ENCODE measurements around the gene EVPLL.
A peak's percentile ranks its signal among the peaks of the same experiment; 100 is the strongest.
"Not testable (repeated sequence)": the region's sequence is repeated elsewhere in the genome, so short reads cannot be mapped to it uniquely, and the experiment has no call there.

The EVPLL gene

GRCh38 chr17:18371455-18371854 is 6.1 kb upstream of the EVPLL start:
- peak; percentile 32 for DNase-seq (ENCODE audit: extremely low read depth, insufficient read length)
- no peak overlapping the region for H3K4me3 ChIP-seq (replicated peaks; ENCODE audit: low read depth, low read length)
- no peaks in the 10 kb centered on the region for H3K36me3 ChIP-seq (ENCODE audit: control insufficient read depth, insufficient read depth, low read length)
- no peaks in the 10 kb centered on the region; the same call in 1 of the 2 replicates for H3K27me3 ChIP-seq (replicated peaks; ENCODE audit: control insufficient read depth, insufficient read depth, low read length)
- no peak for TF ChIP-seq CTCF (IDR thresholded peaks at IDR 0.05; ENCODE audit: insufficient read depth, low read length, poor library complexity, severe bottlenecking)

- H3K27me3 ChIP-seq (replicated peaks; ENCODE audit: control insufficient read depth, insufficient read depth, low read length); H3K4me3 ChIP-seq (replicated peaks; ENCODE audit: low read depth, low read length); H3K36me3 ChIP-seq (ENCODE audit: control insufficient read depth, insufficient read depth, low read length); DNase-seq (ENCODE audit: extremely low read depth, insufficient read length): not testable (repeated sequence)
Observed at GRCh38 chr17:18373181-18373580, 4.4 kb upstream of the EVPLL start.

GRCh38 chr17:18374216-18374615 is 3.4 kb upstream of the EVPLL start:
- TF ChIP-seq CTCF (IDR thresholded peaks at IDR 0.05; ENCODE audit: insufficient read depth, low read length, poor library complexity, severe bottlenecking), result no peak
- no peaks in the 10 kb centered on the region for H3K36me3 ChIP-seq (ENCODE audit: control insufficient read depth, insufficient read depth, low read length)
- DNase-seq (ENCODE audit: extremely low read depth, insufficient read length), result no peak
- H3K27me3 ChIP-seq (replicated peaks; ENCODE audit: control insufficient read depth, insufficient read depth, low read length), result no peaks in the 10 kb centered on the region; the same call in 1 of the 2 replicates
- H3K4me3 ChIP-seq (replicated peaks; ENCODE audit: low read depth, low read length), result no peak overlapping the region

- Histone ChIP-seq H3K4me3 (replicated peaks; ENCODE audit: low read depth, low read length) (no peak overlapping the region), H3K27me3 (replicated peaks; ENCODE audit: control insufficient read depth, insufficient read depth, low read length) (no peaks in the 10 kb centered on the region; the same call in 1 of the 2 replicates), H3K36me3 (ENCODE audit: control insufficient read depth, insufficient read depth, low read length) (no peaks in the 10 kb centered on the region)
- no peak for TF ChIP-seq CTCF (IDR thresholded peaks at IDR 0.05; ENCODE audit: insufficient read depth, low read length, poor library complexity, severe bottlenecking)
- no peak for DNase-seq (ENCODE audit: extremely low read depth, insufficient read length)
Observed at GRCh38 chr17:18378205-18378505, 577 bp downstream of the EVPLL start.

GRCh38 chr17:18378614-18379013 is 1.0 kb downstream of the EVPLL start:
- not testable (repeated sequence) for H3K36me3 ChIP-seq (ENCODE audit: control insufficient read depth, insufficient read depth, low read length); DNase-seq (ENCODE audit: extremely low read depth, insufficient read length); H3K4me3 ChIP-seq (replicated peaks; ENCODE audit: low read depth, low read length); H3K27me3 ChIP-seq (replicated peaks; ENCODE audit: control insufficient read depth, insufficient read depth, low read length)

- Histone ChIP-seq H3K27me3 (replicated peaks; ENCODE audit: control insufficient read depth, insufficient read depth, low read length) (no peaks in the 10 kb centered on the region; the same call in 1 of the 2 replicates), H3K36me3 (ENCODE audit: control insufficient read depth, insufficient read depth, low read length) (no peaks in the 10 kb centered on the region), H3K4me3 (replicated peaks; ENCODE audit: low read depth, low read length) (no peak overlapping the region)
- DNase-seq (ENCODE audit: extremely low read depth, insufficient read length), result no peak
- no peak for TF ChIP-seq CTCF (IDR thresholded peaks at IDR 0.05; ENCODE audit: insufficient read depth, low read length, poor library complexity, severe bottlenecking)
Observed at GRCh38 chr17:18379246-18380146, 1.9 kb downstream of the EVPLL start.
